ENCODE results near the gene CYB561. TPM values are rescaled to one million over a fixed set of nuclear protein-coding genes. Genes with fewer than 3 reads are reported as not detected.

Gene CYB561
- total RNA-seq, 1 experiment from 2014 or later = 125 TPM

GRCh38 chr17:63452962-63453551 lies 7.0 kb upstream of the CYB561 start:
- Histone ChIP-seq H3K27ac (ENCODE audit: low read length) (no peak overlapping the region), H3K4me3 (ENCODE audit: low read length) (no peak overlapping the region), H3K9me2 (replicated peaks; ENCODE audit: low read length) (no peaks in the 10 kb centered on the region), H3K27me3 (ENCODE audit: low read length) (no peaks in the 10 kb centered on the region), H3F3A (ENCODE audit: low read length, unreplicated experiment) (no peaks in the 10 kb centered on the region), H2AFZ (ENCODE audit: low read length) (no peak overlapping the region), H3K4me1 (ENCODE audit: insufficient read depth, low read length) (peaks cover 12% of the 10 kb centered on the region), H3K79me2 (ENCODE audit: low read length) (no peaks in the 10 kb centered on the region), H3K9ac (ENCODE audit: low read length) (no peak overlapping the region), H3K36me3 (ENCODE audit: low read depth, low read length) (no peaks in the 10 kb centered on the region), H3K4me2 (ENCODE audit: low read length) (no peak overlapping the region), H3K9me3 (ENCODE audit: low read length) (no peaks in the 10 kb centered on the region), H4K20me1 (ENCODE audit: low read length) (no peaks in the 10 kb centered on the region)
- ChIA-PET CTCF (no interaction called here), POLR2A (ENCODE audit: unreplicated experiment) (no interaction called here)
- intact Hi-C loops (cut with micrococcal nuclease) = no loop called here
- DNase-seq (no peak), ATAC-seq (no peak)
- TF ChIP-seq EZH2 (IDR thresholded peaks at IDR 0.05; ENCODE audit: low read length, unreplicated experiment) = no peak
- TF ChIP-seq CTCF (conservative IDR thresholded peaks at IDR 0.05; ENCODE audit: low read depth, low read length) = no peak
- no peak for TF ChIP-seq EZH2phosphoT487 (IDR thresholded peaks at IDR 0.05; ENCODE audit: borderline replicate concordance, low read length)
- no TSS peak for BruUV-seq (replicated peaks)

- no peaks in the 10 kb centered on the region for H3F3A ChIP-seq (ENCODE audit: low read length, unreplicated experiment)
- no peak for DNase-seq
- no TSS peak for BruUV-seq (replicated peaks)
- no peaks in the 10 kb centered on the region for H3K9me2 ChIP-seq (replicated peaks; ENCODE audit: low read length)
- TF ChIP-seq EZH2 (IDR thresholded peaks at IDR 0.05; ENCODE audit: low read length, unreplicated experiment) = no peak
- no peak for TF ChIP-seq CTCF (conservative IDR thresholded peaks at IDR 0.05; ENCODE audit: low read depth, low read length)
- TF ChIP-seq EZH2phosphoT487 (IDR thresholded peaks at IDR 0.05; ENCODE audit: borderline replicate concordance, low read length) = no peak
- no peak overlapping the region for H3K4me3 ChIP-seq (ENCODE audit: low read length)
- H3K4me1 ChIP-seq (ENCODE audit: insufficient read depth, low read length) = peaks cover 17% of the 10 kb centered on the region
- no peaks in the 10 kb centered on the region for H3K36me3 ChIP-seq (ENCODE audit: low read depth, low read length)
- H3K9ac ChIP-seq (ENCODE audit: low read length) = no peak overlapping the region
- H2AFZ ChIP-seq (ENCODE audit: low read length) = no peak overlapping the region
- intact Hi-C loops (cut with micrococcal nuclease) = no loop called here
- H3K27me3 ChIP-seq (ENCODE audit: low read length) = no peaks in the 10 kb centered on the region
- ChIA-PET CTCF (no interaction called here), POLR2A (ENCODE audit: unreplicated experiment) (no interaction called here)
- no peak for ATAC-seq
- H3K79me2 ChIP-seq (ENCODE audit: low read length) = no peaks in the 10 kb centered on the region
- no peaks in the 10 kb centered on the region for H4K20me1 ChIP-seq (ENCODE audit: low read length)
- H3K9me3 ChIP-seq (ENCODE audit: low read length) = no peaks in the 10 kb centered on the region
- no peak overlapping the region for H3K27ac ChIP-seq (ENCODE audit: low read length)
- H3K4me2 ChIP-seq (ENCODE audit: low read length) = no peak overlapping the region
Measured at GRCh38 chr17:63452046-63452961, 6.2 kb upstream of the CYB561 start.

GRCh38 chr17:63451150-63451549 lies 5.0 kb upstream of the CYB561 start:
- Histone ChIP-seq H3K27ac (ENCODE audit: low read length) (no peak overlapping the region), H4K20me1 (ENCODE audit: low read length) (no peaks in the 10 kb centered on the region), H3K4me2 (ENCODE audit: low read length) (no peak overlapping the region), H3K4me3 (ENCODE audit: low read length) (no peak overlapping the region), H3K27me3 (ENCODE audit: low read length) (no peaks in the 10 kb centered on the region), H3K9me2 (replicated peaks; ENCODE audit: low read length) (no peaks in the 10 kb centered on the region), H2AFZ (ENCODE audit: low read length) (no peak overlapping the region), H3K9ac (ENCODE audit: low read length) (no peak overlapping the region), H3K4me1 (ENCODE audit: insufficient read depth, low read length) (peaks cover 27% of the 10 kb centered on the region), H3K36me3 (ENCODE audit: low read depth, low read length) (no peaks in the 10 kb centered on the region), H3K9me3 (ENCODE audit: low read length) (no peaks in the 10 kb centered on the region), H3F3A (ENCODE audit: low read length, unreplicated experiment) (no peaks in the 10 kb centered on the region), H3K79me2 (ENCODE audit: low read length) (no peaks in the 10 kb centered on the region)
- ChIA-PET POLR2A (ENCODE audit: unreplicated experiment) (no interaction called here), CTCF (interaction anchor here (1.6 kb wide), 1 partner anchor 27 kb away, joined by 7 read pairs; no protein-coding TSS in a partner anchor)
- DNase-seq (no peak), ATAC-seq (no peak)
- no TSS peak for BruUV-seq (replicated peaks)
- intact Hi-C loops (cut with micrococcal nuclease) = no loop called here
- TF ChIP-seq EZH2 (IDR thresholded peaks at IDR 0.05; ENCODE audit: low read length, unreplicated experiment) (no peak), EZH2phosphoT487 (IDR thresholded peaks at IDR 0.05; ENCODE audit: borderline replicate concordance, low read length) (no peak), CTCF (conservative IDR thresholded peaks at IDR 0.05; ENCODE audit: low read depth, low read length) (no peak)
